NCI-H1930 (cell line): ENCODE results near the gene MAP1LC3A.
A peak's percentile ranks its signal among the peaks of the same experiment; 100 is the strongest.

Experiments
- DNase-seq, 2 experiments: peaks; one replicate each; lab custom pipeline; 2025; lab: John Stamatoyannopoulos, UW

The MAP1LC3A gene

GRCh38 chr20:34549291-34549928, 9.1 kb upstream of the MAP1LC3A start:
- no peak for DNase-seq

GRCh38 chr20:34549929-34550305, 8.6 kb upstream of the MAP1LC3A start:
- DNase-seq, result no peak

GRCh38 chr20:34552569-34552968, 5.9 kb upstream of the MAP1LC3A start:
- no peak for DNase-seq

GRCh38 chr20:34553366-34553867, 5.1 kb upstream of the MAP1LC3A start:
- no peak for DNase-seq

GRCh38 chr20:34557936-34558319, 590 bp upstream of the MAP1LC3A start:
- no peak for DNase-seq

GRCh38 chr20:34559311-34560140, 1.0 kb downstream of the MAP1LC3A start:
- DNase-seq, result no peak

- no peak for DNase-seq
These were observed 1.6 kb downstream of the MAP1LC3A start for GRCh38 chr20:34560141-34560523.

- no peak for DNase-seq
These were observed 2.1 kb downstream of the MAP1LC3A start for GRCh38 chr20:34560614-34561013.

GRCh38 chr20:34561661-34562060, 3.1 kb downstream of the MAP1LC3A start:
- no peak for DNase-seq

GRCh38 chr20:34562641-34563040, 4.1 kb downstream of the MAP1LC3A start:
- peak; percentile 18 to 61 for DNase-seq

GRCh38 chr20:34564833-34565232, 6.3 kb downstream of the MAP1LC3A start:
- DNase-seq, result no peak

- DNase-seq, result no peak
These were observed 8.7 kb downstream of the MAP1LC3A start for GRCh38 chr20:34566978-34567891.

GRCh38 chr20:34567892-34568865, 9.7 kb downstream of the MAP1LC3A start:
- DNase-seq, result no peak

GRCh38 chr20:34569598-34569997, 11.1 kb downstream of the MAP1LC3A start:
- DNase-seq, result no peak

GRCh38 chr20:34570859-34571306, 12.4 kb downstream of the MAP1LC3A start:
- no peak for DNase-seq

GRCh38 chr20:34571753-34572152, 13.2 kb downstream of the MAP1LC3A start:
- DNase-seq, result no peak

GRCh38 chr20:34573541-34574300, 15.2 kb downstream of the MAP1LC3A start:
- DNase-seq, result no peak

GRCh38 chr20:34574426-34574825, 15.9 kb downstream of the MAP1LC3A start:
- no peak for DNase-seq

- no peak for DNase-seq
These were observed 16.3 kb downstream of the MAP1LC3A start for GRCh38 chr20:34574861-34575260.

GRCh38 chr20:34575271-34575670, 16.8 kb downstream of the MAP1LC3A start:
- DNase-seq, result no peak
